Measurements from ENCODE around the gene NRL.
A peak's percentile ranks its signal among the peaks of the same experiment; 100 is the strongest.
"Not testable (repeated sequence)": the region's sequence is repeated elsewhere in the genome, so short reads cannot be mapped to it uniquely, and the experiment has no call there.

The NRL gene

DNA sequence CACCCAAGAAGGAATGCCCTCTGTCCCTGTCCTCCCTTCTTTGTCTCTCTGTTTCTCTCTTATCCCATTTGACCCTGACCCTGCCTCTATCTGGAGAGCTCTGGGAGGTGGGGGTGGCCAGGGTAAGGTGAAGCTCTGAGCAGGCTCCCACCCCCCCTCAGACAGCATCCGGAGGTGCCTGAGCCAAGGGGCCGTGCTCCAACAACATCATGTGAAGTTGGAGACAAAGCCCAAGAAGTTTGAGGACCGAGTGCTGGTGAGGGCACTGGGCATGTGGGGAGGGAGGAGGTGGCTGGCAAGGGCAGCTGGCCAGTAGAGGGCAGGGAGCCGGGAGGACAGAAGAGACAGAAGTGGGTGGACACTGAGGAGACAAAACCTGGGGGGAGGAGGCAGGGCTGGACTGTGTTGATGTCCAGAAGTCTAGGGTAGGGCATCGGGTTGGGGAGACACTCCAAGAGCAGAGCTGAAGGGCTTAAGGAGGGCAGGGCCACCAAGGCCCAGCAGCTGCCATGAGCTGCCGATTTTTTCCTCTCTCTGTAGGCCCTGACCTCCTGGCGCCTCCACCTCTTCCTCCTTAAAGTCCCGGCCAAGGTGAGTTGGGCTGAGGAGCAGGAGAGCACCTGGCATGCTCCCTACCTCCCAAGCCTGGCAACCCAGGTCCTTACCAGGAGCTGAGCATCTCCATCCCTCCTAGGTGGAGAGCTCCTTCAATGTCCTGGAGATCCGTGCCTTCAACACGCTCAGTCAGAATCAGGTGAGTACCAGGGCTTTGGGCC, 61.0 kb downstream of the NRL start:
- Histone ChIP-seq H3K27ac (no peak overlapping the region), H3K36me3 (replicated peaks) (no peaks in the 10 kb centered on the region), H3K27me3 (replicated peaks) (no peaks in the 10 kb centered on the region), H3K4me3 (ENCODE audit: low read depth, low read length) (no peak overlapping the region)
- in situ Hi-C loops (cut with HindIII; ENCODE audit: low pct_ligation_motif_present, low sequenced_read_pairs): no loop called here
- DNase-seq: no peak
- TF ChIP-seq, protein P1, sequence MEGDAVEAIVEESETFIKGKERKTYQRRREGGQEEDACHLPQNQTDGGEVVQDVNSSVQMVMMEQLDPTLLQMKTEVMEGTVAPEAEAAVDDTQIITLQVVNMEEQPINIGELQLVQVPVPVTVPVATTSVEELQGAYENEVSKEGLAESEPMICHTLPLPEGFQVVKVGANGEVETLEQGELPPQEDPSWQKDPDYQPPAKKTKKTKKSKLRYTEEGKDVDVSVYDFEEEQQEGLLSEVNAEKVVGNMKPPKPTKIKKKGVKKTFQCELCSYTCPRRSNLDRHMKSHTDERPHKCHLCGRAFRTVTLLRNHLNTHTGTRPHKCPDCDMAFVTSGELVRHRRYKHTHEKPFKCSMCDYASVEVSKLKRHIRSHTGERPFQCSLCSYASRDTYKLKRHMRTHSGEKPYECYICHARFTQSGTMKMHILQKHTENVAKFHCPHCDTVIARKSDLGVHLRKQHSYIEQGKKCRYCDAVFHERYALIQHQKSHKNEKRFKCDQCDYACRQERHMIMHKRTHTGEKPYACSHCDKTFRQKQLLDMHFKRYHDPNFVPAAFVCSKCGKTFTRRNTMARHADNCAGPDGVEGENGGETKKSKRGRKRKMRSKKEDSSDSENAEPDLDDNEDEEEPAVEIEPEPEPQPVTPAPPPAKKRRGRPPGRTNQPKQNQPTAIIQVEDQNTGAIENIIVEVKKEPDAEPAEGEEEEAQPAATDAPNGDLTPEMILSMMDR (IDR thresholded peaks at IDR 0.05; ENCODE audit: low read depth, low read length, missing control alignments): no peak

DNA sequence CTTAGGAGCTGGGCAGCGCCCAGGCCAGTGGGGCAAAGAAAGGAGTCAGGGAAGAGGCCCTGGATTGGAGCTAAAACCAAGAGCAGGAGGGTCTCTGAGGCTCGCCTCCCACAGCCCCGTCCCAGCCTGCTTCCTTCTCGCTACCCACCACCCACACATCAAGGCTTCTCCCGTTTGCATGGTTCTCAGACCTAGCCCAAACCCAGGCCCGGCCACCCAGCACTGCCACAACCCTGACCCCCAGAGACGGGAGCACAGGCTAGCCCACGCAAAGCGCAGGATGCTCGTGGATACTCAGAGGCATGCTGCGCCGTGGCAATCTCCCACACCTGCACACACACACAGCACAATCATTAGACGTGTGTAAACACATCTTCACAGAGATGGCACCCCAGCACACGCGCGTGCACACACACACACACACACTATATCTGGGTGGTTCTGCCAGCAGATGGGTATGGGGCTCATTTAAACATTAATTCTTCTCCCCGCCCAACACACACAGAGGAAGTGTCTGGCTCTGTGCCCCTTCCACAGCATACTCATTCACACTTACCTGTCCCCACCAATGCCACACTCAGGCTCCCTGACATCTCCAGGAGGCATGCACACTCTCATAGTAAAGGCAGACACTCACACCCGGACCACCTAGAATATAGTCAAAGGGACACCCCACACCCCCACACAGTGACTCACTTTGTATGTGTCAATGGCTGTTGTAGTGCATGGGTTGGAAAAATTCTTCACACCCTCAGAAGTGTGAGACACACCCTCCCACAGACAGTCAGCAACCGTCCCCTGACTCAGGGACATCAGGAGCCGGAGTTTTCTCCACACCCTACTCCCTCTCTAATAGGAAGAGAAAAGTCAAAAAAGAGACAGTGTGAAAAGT, 61.8 kb downstream of the NRL start:
- Histone ChIP-seq H3K36me3 (replicated peaks) (no peaks in the 10 kb centered on the region), H3K4me3 (ENCODE audit: low read depth, low read length) (peak overlapping the region; percentile 56), H3K27ac (no peak overlapping the region), H3K27me3 (replicated peaks) (no peaks in the 10 kb centered on the region)
- TF ChIP-seq, protein P1 (IDR thresholded peaks at IDR 0.05; ENCODE audit: low read depth, low read length, missing control alignments): no peak
- in situ Hi-C loops (cut with HindIII; ENCODE audit: low pct_ligation_motif_present, low sequenced_read_pairs): no loop called here
- DNase-seq: no peak

DNA sequence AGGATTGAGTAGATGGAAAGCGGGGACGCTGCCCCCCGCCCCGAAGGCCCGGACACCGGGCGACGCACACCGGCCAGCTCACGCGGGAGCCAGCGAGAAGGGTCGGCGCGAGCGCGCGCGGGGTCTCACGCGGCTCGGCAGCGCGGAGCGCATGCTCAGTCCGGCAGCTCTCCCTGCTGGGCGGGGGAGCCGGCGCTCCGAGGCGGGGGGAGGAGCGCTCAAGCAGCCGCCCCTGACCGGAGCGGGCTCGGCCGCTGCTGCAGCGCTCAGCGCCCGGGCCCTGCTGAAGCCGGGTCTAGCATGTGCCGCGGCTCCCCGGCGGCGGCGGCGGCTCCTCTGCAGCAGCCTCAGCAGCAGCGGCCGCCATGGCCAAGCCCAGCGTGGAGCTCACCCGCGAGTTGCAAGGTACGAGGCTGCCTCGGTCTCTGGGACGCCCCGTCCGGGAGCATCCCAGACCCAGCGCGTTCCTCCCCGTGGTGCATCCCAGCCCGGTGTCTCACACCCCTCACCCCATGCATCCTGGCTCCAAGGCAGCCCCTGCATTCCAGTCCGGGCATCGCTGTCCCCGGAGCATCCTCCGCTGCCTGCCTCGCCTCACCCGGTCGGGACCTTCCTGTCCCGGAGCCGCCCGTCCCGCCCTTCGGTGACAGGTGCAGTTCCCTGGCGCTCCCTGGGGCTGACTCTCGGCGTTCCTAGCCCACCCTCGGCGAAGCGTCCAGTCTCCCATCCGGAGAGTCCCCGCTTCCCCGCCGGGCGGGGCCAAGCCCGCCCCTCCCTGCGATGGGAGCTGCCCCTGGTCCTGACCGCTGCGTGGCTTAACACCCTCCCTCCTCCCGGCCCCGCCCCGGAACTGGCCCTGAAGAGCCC, 62.7 kb downstream of the NRL start, which contains the start of gene CARMIL3:
Gene CARMIL3 (plus strand): TSS at position 221 of the 867 bp plus-strand sequence. CDS start 145 bp downstream, at position 366.
- DNase-seq: no peak
- no peaks in the 10 kb centered on the region for H3K36me3 ChIP-seq (replicated peaks)
- in situ Hi-C loops (cut with HindIII; ENCODE audit: low pct_ligation_motif_present, low sequenced_read_pairs): no loop called here
- H3K27me3 ChIP-seq (replicated peaks): no peaks in the 10 kb centered on the region
- H3K27ac ChIP-seq: no peak within 1 kb of the TSS
- TF ChIP-seq, protein P1 (IDR thresholded peaks at IDR 0.05; ENCODE audit: low read depth, low read length, missing control alignments): no peak
- H3K4me3 ChIP-seq (ENCODE audit: low read depth, low read length): peak within 1 kb of the TSS; percentile 56

DNA sequence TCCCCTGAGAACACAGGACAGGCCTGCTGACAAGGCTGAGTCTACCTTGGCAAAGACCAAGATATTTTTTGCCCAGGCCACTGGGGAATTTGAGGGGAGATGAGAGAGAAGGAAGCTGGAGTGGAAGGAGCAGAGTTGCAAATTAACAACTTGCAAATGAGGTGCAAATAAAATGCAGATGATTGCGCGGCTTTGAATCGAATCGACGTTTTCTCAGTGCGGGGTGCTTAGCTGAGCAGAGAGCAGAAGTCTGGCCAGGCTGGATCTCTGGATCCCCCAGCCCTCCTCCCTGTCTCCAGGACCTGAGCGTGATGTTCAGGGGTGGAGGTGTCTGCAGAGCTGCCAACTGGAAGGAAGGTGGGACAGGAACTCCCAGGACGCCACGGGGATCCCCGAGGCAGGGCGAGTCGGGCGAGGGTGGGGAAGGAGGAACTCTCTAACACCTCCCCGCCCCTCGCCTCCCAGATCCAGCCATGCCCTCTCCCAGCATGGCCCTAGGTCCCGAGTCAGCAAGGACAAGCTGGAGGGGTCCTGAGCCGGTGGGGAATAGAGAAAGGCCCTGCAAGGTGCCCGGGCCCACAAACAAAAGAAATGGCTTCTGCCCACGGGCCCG, 63.5 kb downstream of the NRL start:
- Histone ChIP-seq H3K4me3 (ENCODE audit: low read depth, low read length) (peak overlapping the region; percentile 56), H3K27ac (no peak overlapping the region), H3K27me3 (replicated peaks) (no peaks in the 10 kb centered on the region), H3K36me3 (replicated peaks) (no peaks in the 10 kb centered on the region)
- TF ChIP-seq, protein P1 (IDR thresholded peaks at IDR 0.05; ENCODE audit: low read depth, low read length, missing control alignments): no peak
- in situ Hi-C loops (cut with HindIII; ENCODE audit: low pct_ligation_motif_present, low sequenced_read_pairs): no loop called here
- no peak for DNase-seq

DNA sequence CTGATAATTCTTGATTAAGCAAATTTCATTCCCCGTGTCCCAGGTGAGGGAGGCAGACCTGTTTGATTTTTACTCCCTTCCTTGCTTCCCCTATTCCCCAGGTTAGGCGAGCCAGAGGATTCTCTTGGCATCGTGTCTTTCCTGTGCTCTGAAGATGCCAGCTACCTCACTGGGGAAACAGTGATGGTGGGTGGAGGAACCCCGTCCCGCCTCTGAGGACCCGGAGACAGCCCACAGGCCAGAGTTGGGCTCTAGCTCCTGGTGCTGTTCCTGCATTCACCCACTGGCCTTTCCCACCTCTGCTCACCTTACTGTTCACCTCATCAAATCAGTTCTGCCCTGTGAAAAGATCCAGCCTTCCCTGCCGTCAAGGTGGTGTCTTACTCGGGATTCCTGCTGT, 64.0 kb downstream of the NRL start:
- in situ Hi-C loops (cut with HindIII; ENCODE audit: low pct_ligation_motif_present, low sequenced_read_pairs); DNase-seq; H3K36me3 ChIP-seq (replicated peaks); H3K27me3 ChIP-seq (replicated peaks); H3K4me3 ChIP-seq (ENCODE audit: low read depth, low read length); H3K27ac ChIP-seq: not testable (repeated sequence)

DNA sequence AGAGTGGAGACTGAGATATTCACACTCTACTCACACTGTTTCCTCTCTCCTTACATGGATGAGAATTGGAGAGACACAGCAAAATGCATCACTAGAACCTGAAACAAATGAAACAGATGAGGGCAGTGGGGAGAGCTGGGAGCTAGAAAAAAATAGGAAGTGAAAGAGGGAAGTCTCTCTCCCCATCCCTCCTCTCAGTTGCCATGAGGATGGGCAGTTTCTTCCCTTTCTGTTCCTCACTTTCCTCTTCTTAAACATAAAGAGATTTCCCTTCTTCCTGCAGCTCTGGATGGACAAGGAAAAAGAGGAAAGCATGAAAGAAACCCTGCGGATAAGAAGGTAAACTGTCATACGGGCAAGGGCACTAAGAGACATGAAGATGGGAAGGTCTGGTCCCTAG, 65.7 kb downstream of the NRL start:
- H3K27ac ChIP-seq; H3K36me3 ChIP-seq (replicated peaks); in situ Hi-C loops (cut with HindIII; ENCODE audit: low pct_ligation_motif_present, low sequenced_read_pairs); H3K27me3 ChIP-seq (replicated peaks); DNase-seq; H3K4me3 ChIP-seq (ENCODE audit: low read depth, low read length): not testable (repeated sequence)

Data from brain microvascular endothelial cell (primary cell).